GM12878 (cell line): Measurements from ENCODE around the gene PCK2.

ENCODE experiments used
- CHD2 ChIP-seq: IDR thresholded peaks from 2 replicates; pipeline ENCODE4 v1.6.1; 2011; ENCODE audit warnings: low read depth, low read length, improper control_type of control experiment, borderline replicate concordance
- CREM ChIP-seq: IDR thresholded peaks from 2 replicates; pipeline ENCODE4 v1.6.1; 2014; ENCODE audit warnings: antibody characterized with exemption, low read depth
- CTCF ChIP-seq, 3 experiments: IDR thresholded peaks in 2 of 3; conservative IDR thresholded peaks in 1 of 3; 2 replicates each; pipeline ENCODE4 v1.5.1; 2011; ENCODE audit warnings: low read depth in 3 of 3, low read length in 3 of 3, mild to moderate bottlenecking in 3 of 3, control low read depth in 2 of 3, moderate library complexity in 2 of 3, inconsistent platforms in 1 of 3, mixed read lengths in 1 of 3; ENCODE audit not compliant: control insufficient read depth in 2 of 3, insufficient read depth in 1 of 3; ENCODE audit errors: extremely low read depth in 1 of 3
- EZH2 ChIP-seq: IDR thresholded peaks from 2 replicates; pipeline ENCODE4 v1.6.1; 2012; ENCODE audit warnings: low read depth, mild to moderate bottlenecking, control low read depth, inconsistent platforms, low read length, borderline replicate concordance; ENCODE audit not compliant: control insufficient read depth
- HSF1 ChIP-seq: fragments of 150-350 bp; IDR thresholded peaks from 2 replicates; pipeline ENCODE4 v1.6.1; 2014; ENCODE audit warnings: mild to moderate bottlenecking, low read depth, low read length
- JUND ChIP-seq: IDR thresholded peaks from 2 replicates; pipeline ENCODE4 v1.6.1; 2012; ENCODE audit warnings: low read depth, mild to moderate bottlenecking, low read length, improper control_type of control experiment, moderate library complexity
- MAX ChIP-seq: IDR thresholded peaks from 2 replicates; pipeline ENCODE4 v1.6.1; 2012; ENCODE audit warnings: low read depth, low read length, improper control_type of control experiment
- POLR2A ChIP-seq: IDR thresholded peaks from 2 replicates; pipeline ENCODE4 v1.6.1; 2011; ENCODE audit warnings: low read depth, mild to moderate bottlenecking, low read length
- RCOR1 ChIP-seq: conservative IDR thresholded peaks from 2 replicates; pipeline ENCODE4 v1.6.1; 2012; ENCODE audit warnings: low read depth, low read length, improper control_type of control experiment
- SMC3 ChIP-seq: IDR thresholded peaks from 2 replicates; pipeline ENCODE4 v1.6.1; 2011; ENCODE audit warnings: low read length, improper control_type of control experiment, borderline replicate concordance
- SREBF2 ChIP-seq: IDR thresholded peaks from 2 replicates; pipeline ENCODE4 v1.6.1; 2012; ENCODE audit warnings: mild to moderate bottlenecking, low read length
- TBL1XR1 ChIP-seq: IDR thresholded peaks from 2 replicates; pipeline ENCODE4 v1.6.1; 2012; ENCODE audit warnings: low read depth, low read length, improper control_type of control experiment
- ZNF274 ChIP-seq: IDR thresholded peaks from one replicate; pipeline ENCODE4 v1.8.0; 2011; ENCODE audit not compliant: insufficient read length, insufficient read depth

GRCh38 chr14:24078146-24078545 lies 16.0 kb upstream of the PCK2 start:
- TF ChIP-seq CTCF (IDR thresholded peaks at IDR 0.05 in 2 of 3, conservative IDR thresholded peaks at IDR 0.05 in 1 of 3; ENCODE audit: control insufficient read depth in 2 of 3, extremely low read depth in 1 of 3, insufficient read depth in 1 of 3, low read depth in 3 of 3, low read length in 3 of 3) (no peak), SREBF2 (no peak), CREM (no peak), JUND (no peak), ZNF274 (no peak), SMC3 (no peak), POLR2A (no peak), RCOR1 (no peak), CHD2 (no peak), MAX (no peak), EZH2 (no peak), HSF1 (no peak), TBL1XR1 (no peak)
